GM06990 (cell line): Measurements from ENCODE around the gene PRPS1.

ENCODE experiments used
- DNase-seq: peaks from one replicate; pipeline ENCODE4 v3.0.0-alpha.2; 2011; ENCODE audit not compliant: insufficient read length; ENCODE audit errors: extremely low read depth
- H3K27me3 ChIP-seq: replicated peaks from 2 replicates; pipeline ENCODE4 v1.6.0; 2011; ENCODE audit warnings: low read length; ENCODE audit not compliant: control insufficient read depth, insufficient read depth
- H3K36me3 ChIP-seq: 2 replicates; pipeline ENCODE4 v1.5.1; 2011; ENCODE audit warnings: low read length; ENCODE audit not compliant: control insufficient read depth, insufficient read depth
- H3K4me3 ChIP-seq: replicated peaks from 2 replicates; pipeline ENCODE4 v1.5.1; 2011; ENCODE audit warnings: low read depth, mild to moderate bottlenecking, control low read depth, low read length
- CTCF ChIP-seq: IDR thresholded peaks from 2 replicates; pipeline ENCODE4 v1.5.1; 2011; ENCODE audit warnings: low read length, control low read depth, mild to moderate bottlenecking, inconsistent platforms; ENCODE audit not compliant: insufficient read depth, poor library complexity, severe bottlenecking

The PRPS1 gene

GRCh38 chrX:107687445-107687844 lies 59.1 kb downstream of the PRPS1 start:
- no peak for TF ChIP-seq CTCF
- Histone ChIP-seq H3K27me3 (no peaks in the 10 kb centered on the region), H3K4me3 (no peak overlapping the region), H3K36me3 (no peaks in the 10 kb centered on the region)
- DNase-seq: no peak

- Histone ChIP-seq H3K36me3 (no peaks in the 10 kb centered on the region), H3K27me3 (no peaks in the 10 kb centered on the region), H3K4me3 (no peak overlapping the region)
- no peak for DNase-seq
- TF ChIP-seq CTCF: no peak
Observed at GRCh38 chrX:107691024-107691448, 62.7 kb downstream of the PRPS1 start.

GRCh38 chrX:107699616-107700015 lies 71.3 kb downstream of the PRPS1 start:
- Histone ChIP-seq H3K4me3 (no peak overlapping the region), H3K27me3 (no peaks in the 10 kb centered on the region), H3K36me3 (no peaks in the 10 kb centered on the region)
- no peak for DNase-seq
- no peak for TF ChIP-seq CTCF

- H3K27me3 ChIP-seq: no peaks in the 10 kb centered on the region
- no peak for TF ChIP-seq CTCF
- no peak overlapping the region for H3K4me3 ChIP-seq
- no peaks in the 10 kb centered on the region for H3K36me3 ChIP-seq
- DNase-seq: no peak
Observed at GRCh38 chrX:107700317-107700774, 72.0 kb downstream of the PRPS1 start.
